Loucy (cell line): Measurements from ENCODE around the gene SNX22.
A peak's percentile ranks its signal among the peaks of the same experiment; 100 is the strongest.

ENCODE experiments used
- H2AFZ ChIP-seq: fragments of 200-600 bp; sonication (generic); 2 replicates; pipeline ENCODE4 v1.6.0; 2016; ENCODE audit warnings: antibody characterized with exemption, mild to moderate bottlenecking, low read length, moderate library complexity
- H3F3A ChIP-seq: fragments of 200-600 bp; 2 replicates; pipeline ENCODE4 v1.6.0; 2016; ENCODE audit warnings: antibody characterized with exemption, low read depth, mild to moderate bottlenecking
- H3K27me3 ChIP-seq: fragments of 200-600 bp; sonication (generic); 2 replicates; pipeline ENCODE4 v1.6.1; 2014; ENCODE audit warnings: low read length, mild to moderate bottlenecking; ENCODE audit not compliant: insufficient read depth, poor library complexity, severe bottlenecking
- H3K36me3 ChIP-seq: fragments of 200-600 bp; sonication (generic); 2 replicates; pipeline ENCODE4 v1.6.1; 2016; ENCODE audit warnings: low read length; ENCODE audit not compliant: insufficient read depth
- H3K4me1 ChIP-seq: fragments of 200-600 bp; sonication (generic); 2 replicates; pipeline ENCODE4 v1.5.1; 2014; ENCODE audit warnings: low read length, mild to moderate bottlenecking; ENCODE audit not compliant: insufficient read depth, poor library complexity, severe bottlenecking
- H3K4me2 ChIP-seq: fragments of 200-600 bp; sonication (generic); 2 replicates; pipeline ENCODE4 v1.6.0; 2014; ENCODE audit warnings: antibody characterized with exemption, low read length, low read depth, mild to moderate bottlenecking; ENCODE audit not compliant: poor library complexity, severe bottlenecking
- H3K4me3 ChIP-seq: fragments of 200-600 bp; sonication (generic); 2 replicates; pipeline ENCODE4 v1.5.1; 2014; ENCODE audit warnings: low read length, mild to moderate bottlenecking, mixed read lengths; ENCODE audit not compliant: poor library complexity, severe bottlenecking
- H3K79me2 ChIP-seq: fragments of 200-600 bp; sonication (generic); 2 replicates; pipeline ENCODE4 v1.6.1; 2014; ENCODE audit warnings: low read length; ENCODE audit not compliant: insufficient read depth
- H3K9ac ChIP-seq: fragments of 200-600 bp; sonication (generic); 2 replicates; pipeline ENCODE4 v1.6.0; 2014; ENCODE audit warnings: mild to moderate bottlenecking, low read depth, low read length, moderate library complexity; ENCODE audit not compliant: poor library complexity, severe bottlenecking
- H3K9me2 ChIP-seq: fragments of 200-600 bp; sonication (generic); replicated peaks from 2 replicates; pipeline ENCODE4 v1.6.1; 2016; ENCODE audit warnings: low read depth, low read length, mixed read lengths
- H3K9me3 ChIP-seq: fragments of 200-600 bp; sonication (generic); 2 replicates; pipeline ENCODE4 v1.6.1; 2014; ENCODE audit warnings: mild to moderate bottlenecking, antibody characterized with exemption, low read length, low read depth; ENCODE audit not compliant: insufficient read depth
- H4K20me1 ChIP-seq: fragments of 200-600 bp; sonication (generic); 2 replicates; pipeline ENCODE4 v1.6.0; 2014; ENCODE audit warnings: antibody characterized with exemption, low read length, mild to moderate bottlenecking; ENCODE audit not compliant: insufficient read depth, poor library complexity, severe bottlenecking
- CTCF ChIP-seq: fragments of 200-600 bp; sonication (generic); conservative IDR thresholded peaks from 2 replicates; pipeline ENCODE4 v1.5.1; 2014; ENCODE audit warnings: mild to moderate bottlenecking, antibody characterized with exemption, low read length
- EZH2phosphoT487 ChIP-seq: fragments of 200-600 bp; IDR thresholded peaks from 2 replicates; pipeline ENCODE4 v1.6.1; 2018; ENCODE audit warnings: antibody characterized with exemption, mild to moderate bottlenecking, moderate library complexity, borderline replicate concordance

SNX22 gene

GRCh38 chr15:64151727-64152506 is at the start of gene SNX22:
TSS of gene SNX22 (plus strand) at chr15:64151731. CDS start at chr15:64151776, 45 bp downstream.
- TF ChIP-seq CTCF (no peak), EZH2phosphoT487 (no peak)
- H3F3A ChIP-seq: peaks cover 2% of the 10 kb centered on the region; the same call in 1 of the 2 replicates
- H3K4me2 ChIP-seq: peak within 1 kb of the TSS; percentile 47
- no peaks in the 10 kb centered on the region for H3K9me2 ChIP-seq
- no peak within 1 kb of the TSS for H3K9ac ChIP-seq
- no peak within 1 kb of the TSS for H3K4me3 ChIP-seq
- H3K27me3 ChIP-seq: no peaks in the 10 kb centered on the region
- H2AFZ ChIP-seq: no peak within 1 kb of the TSS
- no peaks in the 10 kb centered on the region for H3K79me2 ChIP-seq
- H3K4me1 ChIP-seq: peaks cover 15% of the 10 kb centered on the region
- H3K9me3 ChIP-seq: no peaks in the 10 kb centered on the region
- H3K36me3 ChIP-seq: peaks cover 21% of the 10 kb centered on the region; the same call in 1 of the 2 replicates
- no peaks in the 10 kb centered on the region for H4K20me1 ChIP-seq

- no peak for TF ChIP-seq EZH2phosphoT487
- Histone ChIP-seq H3K79me2 (peaks cover 98% of the 10 kb centered on the region), H3K9ac (no peak overlapping the region), H3K9me2 (no peaks in the 10 kb centered on the region), H3K9me3 (no peaks in the 10 kb centered on the region), H3K4me3 (no peak overlapping the region), H3K4me2 (no peak overlapping the region), H3F3A (no peaks in the 10 kb centered on the region), H4K20me1 (peaks cover 92% of the 10 kb centered on the region), H2AFZ (no peak overlapping the region), H3K36me3 (no peaks in the 10 kb centered on the region), H3K4me1 (peaks cover 51% of the 10 kb centered on the region), H3K27me3 (no peaks in the 10 kb centered on the region)
These were observed 49.0 kb upstream of the SNX22 start for GRCh38 chr15:64102497-64102896.

GRCh38 chr15:64105113-64105704 is 46.3 kb upstream of the SNX22 start:
- no peaks in the 10 kb centered on the region for H3K9me3 ChIP-seq
- no peaks in the 10 kb centered on the region for H3K9me2 ChIP-seq
- no peaks in the 10 kb centered on the region for H3K27me3 ChIP-seq
- H2AFZ ChIP-seq: no peak overlapping the region
- H3K4me2 ChIP-seq: no peak overlapping the region
- H3K4me1 ChIP-seq: peaks cover 26% of the 10 kb centered on the region
- no peak overlapping the region for H3K4me3 ChIP-seq
- no peaks in the 10 kb centered on the region for H3F3A ChIP-seq
- no peak overlapping the region for H3K9ac ChIP-seq
- no peaks in the 10 kb centered on the region for H3K36me3 ChIP-seq
- H4K20me1 ChIP-seq: peaks cover 74% of the 10 kb centered on the region
- TF ChIP-seq EZH2phosphoT487: no peak
- no peak for TF ChIP-seq CTCF
- H3K79me2 ChIP-seq: peaks cover 97% of the 10 kb centered on the region
